Astrocyte (in vitro differentiated cells and primary cell): Measurements from ENCODE around the gene AKR1B1. TPM values are rescaled to one million over a fixed set of nuclear protein-coding genes. Genes with fewer than 3 reads are reported as not detected.

Source experiments
- DNase-seq: peaks from one replicate; pipeline ENCODE4 v3.0.0-alpha.2; 2010; ENCODE audit warnings: low read depth
- FAIRE-seq: peaks from 2 replicates; lab custom pipeline; 2011; peaks lifted over from hg19 to GRCh38; lab: Jason Lieb, UNC
- H2AFZ ChIP-seq: 2 replicates; pipeline ENCODE4 v1.6.0; 2012; ENCODE audit warnings: low read depth, low read length, inconsistent platforms
- H3K27ac ChIP-seq: 2 replicates; pipeline ENCODE4 v1.5.1; 2011; ENCODE audit warnings: low read depth, low read length, inconsistent platforms
- H3K27me3 ChIP-seq: 2 replicates; pipeline ENCODE4 v1.6.0; 2011; ENCODE audit warnings: low read length, inconsistent platforms; ENCODE audit not compliant: insufficient read depth
- H3K36me3 ChIP-seq: 2 replicates; pipeline ENCODE4 v1.5.1; 2011; ENCODE audit warnings: low read length, inconsistent platforms; ENCODE audit not compliant: insufficient read depth
- H3K4me1 ChIP-seq: 2 replicates; pipeline ENCODE4 v1.5.1; 2011; ENCODE audit warnings: low read length, inconsistent platforms; ENCODE audit not compliant: insufficient read depth
- H3K4me2 ChIP-seq: 2 replicates; pipeline ENCODE4 v1.6.0; 2012; ENCODE audit warnings: low read length, inconsistent platforms
- H3K4me3 ChIP-seq: 2 replicates; pipeline ENCODE4 v1.5.1; 2011; ENCODE audit warnings: low read depth, mild to moderate bottlenecking, low read length, inconsistent platforms; ENCODE audit not compliant: insufficient read depth
- H3K79me2 ChIP-seq: 2 replicates; pipeline ENCODE4 v1.6.0; 2012; ENCODE audit warnings: mild to moderate bottlenecking, low read length, inconsistent platforms; ENCODE audit not compliant: insufficient read depth
- H3K9ac ChIP-seq: 2 replicates; pipeline ENCODE4 v1.6.0; 2012; ENCODE audit warnings: mild to moderate bottlenecking, low read length, inconsistent platforms
- H3K9me3 ChIP-seq: 2 replicates; pipeline ENCODE4 v1.5.1; 2012; ENCODE audit warnings: low read depth, mild to moderate bottlenecking, low read length, inconsistent platforms; ENCODE audit not compliant: insufficient read depth
- H4K20me1 ChIP-seq: 2 replicates; pipeline ENCODE4 v1.6.0; 2012; ENCODE audit warnings: low read length, inconsistent platforms; ENCODE audit not compliant: insufficient read depth
- H3K27ac Mint-ChIP-seq: one replicate; pipeline ENCODE4 v1.8.0; 2021; ENCODE audit warnings: mild to moderate bottlenecking, mixed read lengths; ENCODE audit not compliant: unreplicated experiment
- H3K27me3 Mint-ChIP-seq: one replicate; pipeline ENCODE4 v1.8.0; 2021; ENCODE audit warnings: low read depth, mixed read lengths; ENCODE audit not compliant: unreplicated experiment
- H3K36me3 Mint-ChIP-seq: one replicate; pipeline ENCODE4 v1.8.0; 2021; ENCODE audit warnings: low read depth, mixed read lengths; ENCODE audit not compliant: unreplicated experiment
- H3K4me1 Mint-ChIP-seq: one replicate; pipeline ENCODE4 v1.8.0; 2021; ENCODE audit warnings: low read depth, mixed read lengths; ENCODE audit not compliant: unreplicated experiment
- H3K4me3 Mint-ChIP-seq: one replicate; pipeline ENCODE4 v1.8.0; 2021; ENCODE audit warnings: mild to moderate bottlenecking, moderate library complexity, mixed read lengths; ENCODE audit not compliant: unreplicated experiment
- H3K9me3 Mint-ChIP-seq: one replicate; pipeline ENCODE4 v1.8.0; 2021; ENCODE audit warnings: mild to moderate bottlenecking, mixed read lengths; ENCODE audit not compliant: unreplicated experiment
- CTCF ChIP-seq: IDR thresholded peaks from 2 replicates; pipeline ENCODE4 v1.5.1; 2011; ENCODE audit warnings: low read depth, mild to moderate bottlenecking, inconsistent platforms, low read length, moderate library complexity; ENCODE audit not compliant: insufficient read depth
- EZH2 ChIP-seq: IDR thresholded peaks from 2 replicates; pipeline ENCODE4 v1.6.1; 2012; ENCODE audit warnings: mild to moderate bottlenecking, low read length, inconsistent platforms; ENCODE audit not compliant: insufficient read depth
- total RNA-seq: library from RNA; stranded (reverse); gene quantifications from 2 replicates; pipeline ENCODE4 v1.2.1, GENCODE V29; 2021

Gene AKR1B1
- total RNA-seq, 1 donor from 2014 or later, result 114 TPM

GRCh38 chr7:134481167-134481566 lies 22.3 kb upstream of the AKR1B1 start:
- Mint-ChIP-seq H3K27ac (peak overlapping the region; percentile 26), H3K9me3 (no peaks in the 10 kb centered on the region), H3K27me3 (no peaks in the 10 kb centered on the region), H3K36me3 (peaks cover 2% of the 10 kb centered on the region), H3K4me1 (peaks cover 19% of the 10 kb centered on the region), H3K4me3 (no peak overlapping the region)
- Histone ChIP-seq H3K9me3 (no peaks in the 10 kb centered on the region), H3K9ac (no peak overlapping the region), H3K27ac (no peak overlapping the region), H3K79me2 (no peaks in the 10 kb centered on the region), H2AFZ (no peak overlapping the region), H3K4me3 (no peak overlapping the region), H3K36me3 (no peaks in the 10 kb centered on the region), H3K4me2 (peak overlapping the region; percentile 61), H4K20me1 (no peaks in the 10 kb centered on the region), H3K27me3 (no peaks in the 10 kb centered on the region), H3K4me1 (peaks cover 9% of the 10 kb centered on the region)
- TF ChIP-seq EZH2 (no peak), CTCF (no peak)
- DNase-seq (no peak), FAIRE-seq (no peak)

GRCh38 chr7:134480730-134481129 lies 21.8 kb upstream of the AKR1B1 start:
- Histone ChIP-seq H3K4me2 (peak overlapping the region; percentile 61), H3K79me2 (no peaks in the 10 kb centered on the region), H3K9me3 (no peaks in the 10 kb centered on the region), H2AFZ (no peak overlapping the region), H3K4me3 (no peak overlapping the region), H3K27me3 (no peaks in the 10 kb centered on the region), H3K9ac (no peak overlapping the region), H3K4me1 (peaks cover 9% of the 10 kb centered on the region), H4K20me1 (no peaks in the 10 kb centered on the region), H3K36me3 (no peaks in the 10 kb centered on the region), H3K27ac (no peak overlapping the region)
- Mint-ChIP-seq H3K4me1 (peaks cover 19% of the 10 kb centered on the region), H3K36me3 (peaks cover 2% of the 10 kb centered on the region), H3K4me3 (no peak overlapping the region), H3K27ac (no peak overlapping the region), H3K27me3 (no peaks in the 10 kb centered on the region), H3K9me3 (peaks cover 2% of the 10 kb centered on the region)
- no peak for TF ChIP-seq EZH2
- no peak for TF ChIP-seq CTCF
- peak; percentile 80 for FAIRE-seq
- DNase-seq, result peak; percentile 52

GRCh38 chr7:134480202-134480601 lies 21.3 kb upstream of the AKR1B1 start:
- TF ChIP-seq CTCF (no peak), EZH2 (no peak)
- no peak overlapping the region for H3K27ac ChIP-seq
- Mint-ChIP-seq H3K27me3 (no peaks in the 10 kb centered on the region), H3K9me3 (peaks cover 2% of the 10 kb centered on the region), H3K4me1 (peaks cover 19% of the 10 kb centered on the region), H3K36me3 (peaks cover 2% of the 10 kb centered on the region), H3K27ac (peak overlapping the region; percentile 23), H3K4me3 (peak overlapping the region; percentile 41)
- no peak overlapping the region for H2AFZ ChIP-seq
- no peaks in the 10 kb centered on the region for H3K36me3 ChIP-seq
- H3K79me2 ChIP-seq, result no peaks in the 10 kb centered on the region
- FAIRE-seq (no peak), DNase-seq (no peak)
- H3K9ac ChIP-seq, result no peak overlapping the region
- peaks cover 9% of the 10 kb centered on the region for H3K4me1 ChIP-seq
- H3K4me2 ChIP-seq, result no peak overlapping the region
- no peaks in the 10 kb centered on the region for H3K9me3 ChIP-seq
- no peaks in the 10 kb centered on the region for H4K20me1 ChIP-seq
- H3K4me3 ChIP-seq, result no peak overlapping the region
- H3K27me3 ChIP-seq, result no peaks in the 10 kb centered on the region
